HL-60 (cell line): Measurements from ENCODE around the gene KCNG1.

Experiments used
- DNase-seq, 2 experiments: peaks; one replicate each; pipeline ENCODE4 v3.0.0-alpha.2; 2010 to 2020; ENCODE audit warnings: low read depth in 1 of 2, low spot score in 1 of 2
- H3K27ac ChIP-seq: fragments of 250-450 bp; sonication (Bioruptor Pico); replicated peaks from 2 replicates; pipeline ENCODE4 v1.5.1; 2020; ENCODE audit warnings: mild to moderate bottlenecking, moderate library complexity
- H3K27me3 ChIP-seq: fragments of 250-450 bp; sonication (Bioruptor Pico); 2 replicates; pipeline ENCODE4 v1.5.1; 2021; ENCODE audit warnings: mild to moderate bottlenecking, moderate library complexity; ENCODE audit not compliant: insufficient read depth, poor library complexity, severe bottlenecking
- H3K4me3 ChIP-seq: replicated peaks from 2 replicates; pipeline ENCODE4 v1.5.1; 2011; ENCODE audit warnings: mild to moderate bottlenecking, control low read depth, low read length; ENCODE audit not compliant: insufficient read depth
- GABPA ChIP-seq: IDR thresholded peaks from 2 replicates; pipeline ENCODE4 v1.6.1; 2012; ENCODE audit warnings: low read depth
- POLR2AphosphoS5 ChIP-seq: IDR thresholded peaks from 2 replicates; pipeline ENCODE4 v1.6.1; 2012; ENCODE audit warnings: low read depth
- SPI1 ChIP-seq: IDR thresholded peaks from 2 replicates; pipeline ENCODE4 v1.6.1; 2012; ENCODE audit warnings: low read depth, mild to moderate bottlenecking, borderline replicate concordance
- TF ChIP-seq, protein P1 (sequence below): IDR thresholded peaks from one replicate; pipeline ENCODE4 v1.5.1; 2011; ENCODE audit warnings: low read length, control low read depth, inconsistent platforms; ENCODE audit not compliant: insufficient read depth
- TF ChIP-seq, protein P2 (sequence below): IDR thresholded peaks from 2 replicates; pipeline ENCODE4 v1.6.1; 2012; ENCODE audit warnings: low read depth; ENCODE audit not compliant: insufficient replicate concordance

KCNG1 gene

DNA sequence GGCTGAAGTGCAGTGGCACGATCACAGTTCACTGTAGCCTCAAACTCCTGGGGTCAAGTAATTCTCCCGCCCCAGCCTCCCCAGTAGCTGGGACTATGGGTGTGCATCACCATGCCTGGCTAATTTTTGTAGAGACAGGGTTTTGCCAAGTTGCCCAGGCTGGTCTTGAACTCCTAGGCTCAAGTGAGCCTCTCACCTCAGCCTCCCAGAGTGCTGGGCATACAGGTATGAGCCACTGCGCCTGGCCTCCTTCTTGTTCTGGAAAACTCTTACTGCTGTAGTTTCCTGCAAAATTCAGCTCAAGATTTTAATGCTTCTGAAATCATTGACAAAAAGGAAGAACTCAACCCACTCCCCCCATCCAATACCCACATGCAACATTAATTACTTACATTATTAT lies 21.9 kb upstream of the KCNG1 start:
- Histone ChIP-seq H3K4me3 (no peak overlapping the region), H3K27ac (no peak overlapping the region), H3K27me3 (no peaks in the 10 kb centered on the region)
- no peak for TF ChIP-seq GABPA
- TF ChIP-seq POLR2AphosphoS5: no peak
- TF ChIP-seq, protein P1, sequence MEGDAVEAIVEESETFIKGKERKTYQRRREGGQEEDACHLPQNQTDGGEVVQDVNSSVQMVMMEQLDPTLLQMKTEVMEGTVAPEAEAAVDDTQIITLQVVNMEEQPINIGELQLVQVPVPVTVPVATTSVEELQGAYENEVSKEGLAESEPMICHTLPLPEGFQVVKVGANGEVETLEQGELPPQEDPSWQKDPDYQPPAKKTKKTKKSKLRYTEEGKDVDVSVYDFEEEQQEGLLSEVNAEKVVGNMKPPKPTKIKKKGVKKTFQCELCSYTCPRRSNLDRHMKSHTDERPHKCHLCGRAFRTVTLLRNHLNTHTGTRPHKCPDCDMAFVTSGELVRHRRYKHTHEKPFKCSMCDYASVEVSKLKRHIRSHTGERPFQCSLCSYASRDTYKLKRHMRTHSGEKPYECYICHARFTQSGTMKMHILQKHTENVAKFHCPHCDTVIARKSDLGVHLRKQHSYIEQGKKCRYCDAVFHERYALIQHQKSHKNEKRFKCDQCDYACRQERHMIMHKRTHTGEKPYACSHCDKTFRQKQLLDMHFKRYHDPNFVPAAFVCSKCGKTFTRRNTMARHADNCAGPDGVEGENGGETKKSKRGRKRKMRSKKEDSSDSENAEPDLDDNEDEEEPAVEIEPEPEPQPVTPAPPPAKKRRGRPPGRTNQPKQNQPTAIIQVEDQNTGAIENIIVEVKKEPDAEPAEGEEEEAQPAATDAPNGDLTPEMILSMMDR: no peak
- no peak for TF ChIP-seq SPI1
- TF ChIP-seq, protein P2, sequence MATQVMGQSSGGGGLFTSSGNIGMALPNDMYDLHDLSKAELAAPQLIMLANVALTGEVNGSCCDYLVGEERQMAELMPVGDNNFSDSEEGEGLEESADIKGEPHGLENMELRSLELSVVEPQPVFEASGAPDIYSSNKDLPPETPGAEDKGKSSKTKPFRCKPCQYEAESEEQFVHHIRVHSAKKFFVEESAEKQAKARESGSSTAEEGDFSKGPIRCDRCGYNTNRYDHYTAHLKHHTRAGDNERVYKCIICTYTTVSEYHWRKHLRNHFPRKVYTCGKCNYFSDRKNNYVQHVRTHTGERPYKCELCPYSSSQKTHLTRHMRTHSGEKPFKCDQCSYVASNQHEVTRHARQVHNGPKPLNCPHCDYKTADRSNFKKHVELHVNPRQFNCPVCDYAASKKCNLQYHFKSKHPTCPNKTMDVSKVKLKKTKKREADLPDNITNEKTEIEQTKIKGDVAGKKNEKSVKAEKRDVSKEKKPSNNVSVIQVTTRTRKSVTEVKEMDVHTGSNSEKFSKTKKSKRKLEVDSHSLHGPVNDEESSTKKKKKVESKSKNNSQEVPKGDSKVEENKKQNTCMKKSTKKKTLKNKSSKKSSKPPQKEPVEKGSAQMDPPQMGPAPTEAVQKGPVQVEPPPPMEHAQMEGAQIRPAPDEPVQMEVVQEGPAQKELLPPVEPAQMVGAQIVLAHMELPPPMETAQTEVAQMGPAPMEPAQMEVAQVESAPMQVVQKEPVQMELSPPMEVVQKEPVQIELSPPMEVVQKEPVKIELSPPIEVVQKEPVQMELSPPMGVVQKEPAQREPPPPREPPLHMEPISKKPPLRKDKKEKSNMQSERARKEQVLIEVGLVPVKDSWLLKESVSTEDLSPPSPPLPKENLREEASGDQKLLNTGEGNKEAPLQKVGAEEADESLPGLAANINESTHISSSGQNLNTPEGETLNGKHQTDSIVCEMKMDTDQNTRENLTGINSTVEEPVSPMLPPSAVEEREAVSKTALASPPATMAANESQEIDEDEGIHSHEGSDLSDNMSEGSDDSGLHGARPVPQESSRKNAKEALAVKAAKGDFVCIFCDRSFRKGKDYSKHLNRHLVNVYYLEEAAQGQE: no peak
- no peak for DNase-seq

DNA sequence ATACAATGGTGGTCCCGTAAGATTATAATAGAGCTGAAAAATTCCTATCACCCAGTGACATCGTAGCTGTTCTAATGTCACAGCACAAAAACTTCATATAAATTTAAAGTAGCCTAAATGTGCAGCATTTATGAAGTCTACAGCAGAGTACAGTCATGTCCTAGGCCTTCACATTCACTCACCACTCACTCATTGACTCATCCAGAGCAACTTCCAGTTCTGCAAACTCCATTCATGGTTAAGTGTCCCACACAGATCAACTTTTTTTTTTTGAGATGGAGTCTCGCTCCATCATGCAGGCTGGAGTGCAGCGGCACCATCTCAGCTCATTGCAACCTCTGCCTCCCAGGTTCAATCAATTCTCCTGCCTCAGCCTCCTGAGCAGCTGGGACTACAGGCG lies 20.9 kb upstream of the KCNG1 start:
- Histone ChIP-seq H3K4me3 (no peak overlapping the region), H3K27ac (no peak overlapping the region), H3K27me3 (no peaks in the 10 kb centered on the region)
- TF ChIP-seq, protein P1: no peak
- TF ChIP-seq GABPA: no peak
- no peak for TF ChIP-seq SPI1
- TF ChIP-seq, protein P2: no peak
- TF ChIP-seq POLR2AphosphoS5: no peak
- DNase-seq: no peak

DNA sequence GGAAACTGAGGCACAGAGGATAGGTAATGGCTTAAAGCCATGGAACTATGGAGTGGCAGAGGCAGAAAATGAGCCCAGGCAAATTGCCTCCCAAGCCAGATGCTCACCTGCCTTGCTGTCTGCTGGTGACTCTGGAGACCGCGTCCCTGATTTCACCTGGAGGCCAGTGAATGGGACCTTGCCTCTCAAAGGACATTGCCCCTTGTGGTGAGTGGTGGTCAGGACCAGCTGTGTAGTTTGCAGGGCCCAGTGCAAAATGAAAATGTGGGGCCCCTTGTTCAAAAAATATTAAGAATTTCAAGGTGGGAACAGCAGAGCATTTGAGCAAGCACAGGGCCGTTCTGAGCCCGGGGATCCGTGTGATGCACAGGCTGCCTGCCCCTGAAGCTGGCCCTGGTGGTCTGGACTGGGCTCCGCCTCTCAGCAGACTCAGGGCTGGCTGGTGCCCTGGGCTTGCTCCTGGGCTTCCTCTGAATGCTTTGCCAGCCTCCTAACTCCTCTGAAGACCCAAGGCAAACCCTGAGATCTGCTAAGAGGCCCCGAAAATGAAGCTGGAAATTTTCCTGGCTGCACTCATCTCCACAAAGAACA lies 19.8 kb upstream of the KCNG1 start:
- Histone ChIP-seq H3K27me3 (no peaks in the 10 kb centered on the region), H3K27ac (no peak overlapping the region), H3K4me3 (no peak overlapping the region)
- no peak for DNase-seq
- no peak for TF ChIP-seq SPI1
- TF ChIP-seq GABPA: no peak
- TF ChIP-seq POLR2AphosphoS5: no peak
- TF ChIP-seq, protein P2: no peak
- TF ChIP-seq, protein P1: no peak
